SU-DHL-6 (cell line): ENCODE results near the gene EWSR1.

Source experiments
- H2AFZ ChIP-seq: fragments of 200-600 bp; sonication (generic); 2 replicates; pipeline ENCODE4 v1.6.1; 2014; ENCODE audit warnings: low read depth, mild to moderate bottlenecking, moderate library complexity, mixed read lengths, antibody characterized with exemption, low read length; ENCODE audit not compliant: severe bottlenecking
- H3F3A ChIP-seq: fragments of 200-600 bp; shearing (Covaris generic); 2 replicates; pipeline ENCODE4 v1.6.0; 2016; ENCODE audit warnings: antibody characterized with exemption, mild to moderate bottlenecking; ENCODE audit not compliant: insufficient read depth
- H3K27ac ChIP-seq: fragments of 200-600 bp; sonication (generic); 2 replicates; pipeline ENCODE4 v1.5.1; 2016; ENCODE audit warnings: low read depth, mild to moderate bottlenecking, low read length, moderate library complexity, mixed read lengths
- H3K27me3 ChIP-seq: fragments of 200-600 bp; sonication (generic), shearing (Covaris generic); 2 replicates; pipeline ENCODE4 v1.6.0; 2014; ENCODE audit warnings: mild to moderate bottlenecking, low read length
- H3K36me3 ChIP-seq: fragments of 200-600 bp; sonication (generic); 2 replicates; pipeline ENCODE4 v1.6.1; 2014; ENCODE audit warnings: mild to moderate bottlenecking, low read length, mixed read lengths
- H3K4me2 ChIP-seq: fragments of 300-600, 200-600 bp; shearing (Covaris generic), sonication (generic); 2 replicates; pipeline ENCODE4 v1.6.0; 2014; ENCODE audit warnings: low read length, low read depth, mild to moderate bottlenecking; ENCODE audit not compliant: poor library complexity, severe bottlenecking
- H3K4me3 ChIP-seq: fragments of 200-600 bp; sonication (generic); 2 replicates; pipeline ENCODE4 v1.5.1; 2014; ENCODE audit warnings: antibody characterized with exemption, low read length, mild to moderate bottlenecking, mixed read lengths; ENCODE audit not compliant: insufficient read depth, poor library complexity, severe bottlenecking
- H3K79me2 ChIP-seq: fragments of 200-600 bp; sonication (generic); 2 replicates; pipeline ENCODE4 v1.6.1; 2014; ENCODE audit warnings: mild to moderate bottlenecking, low read length, moderate library complexity; ENCODE audit not compliant: insufficient read depth
- H3K9ac ChIP-seq: fragments of 200-600 bp; sonication (generic); 2 replicates; pipeline ENCODE4 v1.7.0; 2014; ENCODE audit warnings: mild to moderate bottlenecking, low read length
- H3K9me2 ChIP-seq: fragments of 200-600 bp; sonication (generic); replicated peaks from 2 replicates; pipeline ENCODE4 v1.6.1; 2014; ENCODE audit warnings: low read length; ENCODE audit not compliant: insufficient read depth
- H3K9me3 ChIP-seq: fragments of 200-600 bp; sonication (generic); 2 replicates; pipeline ENCODE4 v1.6.1; 2014; ENCODE audit warnings: low read length, mixed read lengths; ENCODE audit not compliant: insufficient read depth
- H4K20me1 ChIP-seq: fragments of 200-600 bp; sonication (generic); 2 replicates; pipeline ENCODE4 v1.6.1; 2014; ENCODE audit warnings: low read depth, mild to moderate bottlenecking, antibody characterized with exemption, low read length, moderate library complexity, mixed read lengths
- CTCF ChIP-seq: fragments of 200-600 bp; sonication (generic); IDR thresholded peaks from one replicate; pipeline ENCODE4 v1.5.1; 2017; ENCODE audit warnings: antibody characterized with exemption, mild to moderate bottlenecking, low read length, moderate library complexity; ENCODE audit not compliant: insufficient read depth, poor library complexity, severe bottlenecking
- EZH2phosphoT487 ChIP-seq: fragments of 200-600 bp; sonication (generic), shearing (Covaris generic); conservative IDR thresholded peaks from 2 replicates; pipeline ENCODE4 v1.6.1; 2018; ENCODE audit warnings: mild to moderate bottlenecking, antibody characterized with exemption, low read length, moderate library complexity, mixed read lengths

The EWSR1 gene

GRCh38 chr22:29317827-29318454 is 49.9 kb downstream of the EWSR1 start:
- Histone ChIP-seq H4K20me1 (no peaks in the 10 kb centered on the region), H3F3A (0 out of 2 replicates have a peak, but pooled peaks cover 3% of the 10 kb centered on the region), H3K9me2 (no peaks in the 10 kb centered on the region), H2AFZ (no peak overlapping the region), H3K36me3 (no peaks in the 10 kb centered on the region), H3K27me3 (no peaks in the 10 kb centered on the region), H3K9ac (no peak overlapping the region), H3K9me3 (no peaks in the 10 kb centered on the region), H3K4me3 (no peak overlapping the region), H3K4me2 (no peak overlapping the region), H3K79me2 (no peaks in the 10 kb centered on the region), H3K27ac (no peak overlapping the region)
- TF ChIP-seq CTCF (no peak), EZH2phosphoT487 (no peak)

DNA sequence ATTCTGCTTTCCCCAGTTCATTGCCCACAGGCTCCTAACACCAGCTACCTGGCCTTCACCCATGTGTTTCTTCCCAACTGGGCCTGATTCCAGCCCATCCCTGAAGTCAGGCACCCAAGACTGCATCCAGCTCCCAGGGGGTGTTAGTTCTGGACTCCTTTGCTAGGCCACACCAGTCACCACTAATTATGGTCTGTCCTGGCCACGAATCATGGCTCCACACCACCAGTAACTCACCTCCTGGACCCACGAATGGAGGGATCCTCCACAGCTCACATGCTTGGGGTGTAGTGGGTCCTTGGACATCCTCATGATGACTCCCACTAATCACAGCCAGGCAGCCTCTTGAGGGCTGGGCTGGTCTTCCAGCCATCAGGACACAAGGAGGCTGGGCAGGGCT is 51.0 kb downstream of the EWSR1 start:
- Histone ChIP-seq H3K9me2 (no peaks in the 10 kb centered on the region), H3K27ac (no peak overlapping the region), H3K4me3 (no peak overlapping the region), H3F3A (peaks cover 6% of the 10 kb centered on the region; the same call in 1 of the 2 replicates), H2AFZ (no peak overlapping the region), H3K27me3 (no peaks in the 10 kb centered on the region), H3K9ac (no peak overlapping the region), H3K4me2 (no peak overlapping the region), H4K20me1 (no peaks in the 10 kb centered on the region), H3K9me3 (no peaks in the 10 kb centered on the region), H3K79me2 (no peaks in the 10 kb centered on the region), H3K36me3 (no peaks in the 10 kb centered on the region)
- TF ChIP-seq EZH2phosphoT487 (no peak), CTCF (no peak)

- H2AFZ ChIP-seq = no peak overlapping the region
- H3K9me2 ChIP-seq = no peaks in the 10 kb centered on the region
- no peak overlapping the region for H3K4me3 ChIP-seq
- peaks cover 6% of the 10 kb centered on the region; the same call in 1 of the 2 replicates for H3F3A ChIP-seq
- no peaks in the 10 kb centered on the region for H3K79me2 ChIP-seq
- no peak overlapping the region for H3K4me2 ChIP-seq
- no peak overlapping the region for H3K27ac ChIP-seq
- no peaks in the 10 kb centered on the region for H3K9me3 ChIP-seq
- no peaks in the 10 kb centered on the region for H3K36me3 ChIP-seq
- TF ChIP-seq EZH2phosphoT487 (no peak), CTCF (no peak)
- no peaks in the 10 kb centered on the region for H4K20me1 ChIP-seq
- H3K9ac ChIP-seq = no peak overlapping the region
- H3K27me3 ChIP-seq = no peaks in the 10 kb centered on the region
These were observed 52.5 kb downstream of the EWSR1 start for GRCh38 chr22:29320546-29320945.
